GM19240 (cell line): ENCODE results near the gene PKNOX2.

Experiments
- DNase-seq: peaks from one replicate; pipeline ENCODE4 v3.0.0; 2011; ENCODE audit warnings: low spot score; ENCODE audit not compliant: insufficient read length

The PKNOX2 gene

DNA sequence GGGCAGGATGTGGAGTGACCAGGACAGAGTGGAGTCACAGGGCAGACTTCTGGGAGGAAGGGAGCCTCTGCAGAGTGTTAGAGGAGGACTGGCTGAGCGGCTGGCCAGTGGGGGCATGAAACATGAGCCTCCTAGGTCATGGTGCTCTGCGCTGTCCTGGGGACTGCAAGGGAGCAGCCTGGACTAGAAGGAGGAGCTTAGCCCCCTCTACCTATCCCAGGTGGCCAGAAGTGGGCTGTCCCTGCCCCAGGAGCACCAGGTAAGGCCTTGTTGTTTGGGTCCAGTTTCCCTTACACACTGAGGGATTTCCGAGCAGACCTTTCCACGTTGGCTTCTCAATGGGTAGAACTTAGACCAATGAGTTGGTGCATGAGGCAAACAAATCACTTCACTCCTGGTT, 7.4 kb downstream of the PKNOX2 start:
- no peak for DNase-seq

DNA sequence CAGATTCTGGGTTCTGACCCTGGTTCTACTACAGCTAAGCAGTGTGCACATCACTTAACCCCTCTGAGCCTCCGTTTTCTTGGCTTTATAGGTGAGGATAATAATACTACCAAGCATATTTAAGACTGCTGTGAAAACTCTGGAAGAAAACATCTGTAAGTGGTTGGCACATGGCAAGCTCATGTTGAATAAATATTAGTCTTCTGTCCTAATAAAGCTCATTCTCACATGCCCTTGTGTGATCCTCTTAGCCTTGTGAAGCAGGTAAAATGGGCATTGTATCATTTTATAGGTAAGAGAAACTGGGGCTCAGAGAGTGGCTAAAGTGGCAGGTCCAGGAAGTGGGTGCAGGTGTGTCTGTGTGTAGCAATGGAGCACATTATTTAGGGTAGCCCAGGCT, 8.5 kb downstream of the PKNOX2 start:
- no peak for DNase-seq

DNA sequence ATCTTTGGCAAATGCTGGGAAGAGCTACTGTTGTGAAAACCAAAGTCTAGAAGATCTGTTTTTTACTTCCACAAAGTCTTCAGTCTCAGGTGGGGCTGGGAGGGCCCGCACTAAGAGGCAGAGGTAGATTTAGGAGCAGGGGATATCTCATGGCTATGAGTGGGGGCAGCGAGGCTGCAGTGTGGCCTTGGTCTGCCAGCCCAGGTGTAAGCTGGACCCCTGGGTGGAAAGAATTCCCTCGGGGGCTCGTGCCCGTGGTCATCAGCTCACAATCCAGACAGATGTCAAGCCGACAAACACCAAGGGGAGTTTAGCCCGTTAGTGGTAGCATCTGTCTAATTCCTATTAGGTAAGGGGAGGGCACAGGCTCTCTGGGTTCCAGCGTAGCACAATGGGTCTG, 9.0 kb downstream of the PKNOX2 start:
- DNase-seq: no peak

DNA sequence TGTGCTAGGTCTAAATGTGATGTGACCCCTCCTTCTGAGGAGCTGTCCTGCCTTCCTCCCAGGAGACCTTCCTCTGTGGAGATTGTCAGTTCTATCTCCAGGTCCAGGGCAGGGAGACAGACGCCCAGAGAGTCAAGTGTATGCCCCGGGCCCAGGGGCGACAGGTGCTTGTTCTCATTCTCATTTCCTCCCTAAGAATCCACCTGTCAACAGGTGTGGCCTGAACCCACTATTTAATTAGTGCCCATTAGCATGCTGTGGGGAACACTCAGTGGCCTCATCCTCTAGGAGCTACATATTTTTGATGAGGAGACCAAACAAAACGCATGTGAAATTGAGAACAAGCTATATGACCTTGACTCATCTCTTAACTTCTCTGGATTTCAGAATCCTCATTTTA, 9.5 kb downstream of the PKNOX2 start:
- no peak for DNase-seq

DNA sequence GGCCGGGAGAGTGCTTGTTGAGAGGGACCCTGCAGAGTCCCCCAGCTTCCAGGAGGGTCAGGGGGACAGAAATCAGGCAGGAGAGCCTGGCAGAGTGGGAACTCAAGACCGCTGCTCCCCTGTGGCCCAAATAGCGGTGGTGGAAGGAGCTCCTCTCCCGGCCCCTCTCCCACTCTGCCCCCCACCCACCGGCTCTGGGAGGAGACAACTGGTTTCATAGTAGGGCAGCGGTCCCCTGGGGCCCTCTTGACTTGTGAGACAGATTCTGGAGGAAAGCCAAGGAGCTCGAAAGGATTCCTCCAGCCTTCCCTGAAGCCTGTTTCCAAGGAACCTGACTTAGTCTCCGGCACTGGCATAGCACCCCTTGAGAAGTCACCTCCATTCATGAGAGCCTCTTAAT, 10.1 kb downstream of the PKNOX2 start:
- DNase-seq: no peak

DNA sequence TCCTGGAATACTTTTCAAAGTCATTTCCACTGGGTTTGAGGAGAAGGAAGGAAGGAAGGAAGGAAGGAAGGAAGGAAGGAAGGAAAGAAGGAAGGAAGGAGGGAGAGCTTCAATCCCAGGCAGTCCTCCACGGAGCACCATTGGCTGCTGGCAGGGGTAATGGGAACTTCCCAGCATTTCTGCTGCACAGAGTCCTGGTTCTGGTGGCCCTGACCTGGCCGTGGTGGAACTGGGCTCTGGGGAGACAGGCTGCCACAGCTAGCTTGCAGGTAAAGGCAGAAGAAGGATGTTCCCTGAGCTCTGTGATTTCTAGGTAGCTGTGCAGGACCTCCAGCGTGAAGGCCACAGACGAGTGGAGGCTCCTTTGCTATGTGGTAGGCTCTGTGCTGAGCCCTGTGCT, 10.6 kb downstream of the PKNOX2 start:
- DNase-seq: no peak

DNA sequence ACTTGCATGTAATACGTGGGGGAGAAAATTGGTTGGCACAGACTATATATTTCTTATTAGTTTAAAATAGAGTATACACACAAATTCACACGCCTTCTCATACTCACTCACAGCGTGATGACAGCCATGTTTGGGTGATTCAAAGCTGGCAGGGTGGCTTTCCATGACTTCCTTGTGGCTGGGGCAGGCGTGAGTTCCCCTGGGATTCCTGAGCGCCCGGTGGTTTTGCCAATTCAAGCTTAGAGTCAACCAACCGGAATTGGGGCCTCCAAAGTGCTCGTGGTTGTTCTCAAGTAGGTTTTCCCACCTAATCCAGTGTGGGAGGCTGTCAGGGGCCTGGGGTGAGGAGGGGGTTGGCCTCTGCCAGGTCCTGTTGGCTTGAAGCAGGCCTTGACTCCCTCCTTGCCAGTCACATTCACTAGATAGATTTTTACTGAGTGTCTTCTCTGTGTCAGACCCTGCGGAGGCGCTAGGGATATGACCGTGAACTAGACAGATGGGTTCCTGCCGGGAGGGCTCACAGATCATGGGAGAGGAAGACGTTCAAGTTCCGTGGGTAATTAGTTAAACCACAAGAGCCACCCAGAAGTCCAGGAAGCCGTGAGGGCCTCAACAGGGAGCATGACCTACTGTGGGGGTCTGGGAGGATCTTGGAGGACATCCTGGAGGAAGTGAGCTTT, 11.5 kb downstream of the PKNOX2 start:
- DNase-seq: no peak

DNA sequence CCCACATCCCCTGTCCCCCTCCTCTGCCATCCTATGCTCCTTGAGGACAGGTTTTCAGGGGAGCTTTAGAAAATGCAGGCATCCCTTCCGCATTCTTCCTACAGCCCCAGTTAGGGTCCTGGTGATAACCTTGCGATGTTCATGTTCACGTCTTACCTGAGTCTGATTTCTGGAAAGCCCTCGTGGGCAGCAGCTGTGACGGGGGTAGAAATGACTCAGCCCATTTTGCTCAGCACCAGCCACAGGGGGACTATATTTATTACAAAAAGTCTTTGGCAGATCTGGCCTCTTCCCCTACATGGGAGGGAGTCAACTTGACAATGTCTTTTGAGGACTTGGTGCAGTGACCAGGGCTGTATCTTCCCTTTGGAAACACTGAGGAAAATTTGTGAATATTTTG, 12.3 kb downstream of the PKNOX2 start:
- DNase-seq: no peak

DNA sequence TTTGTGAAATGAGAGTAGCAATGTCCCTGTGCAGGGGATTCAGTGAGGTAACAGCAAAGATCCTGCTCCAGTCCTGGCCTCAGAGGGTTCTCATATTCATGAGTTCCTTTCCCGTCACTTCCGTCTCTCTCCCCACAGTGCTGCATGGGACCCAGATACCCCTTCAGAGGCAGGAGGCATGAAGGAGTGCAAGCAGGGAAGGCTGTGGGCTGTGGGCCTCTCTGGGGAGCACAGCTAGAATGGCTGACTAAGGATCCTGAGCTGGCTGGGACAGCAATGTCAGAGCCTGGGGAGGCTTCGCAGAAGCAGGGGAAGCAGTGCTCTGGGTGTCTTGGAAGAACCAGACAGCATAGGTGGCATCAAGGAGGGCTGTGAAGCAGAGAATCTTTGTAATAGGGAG, 13.0 kb downstream of the PKNOX2 start:
- no peak for DNase-seq

DNA sequence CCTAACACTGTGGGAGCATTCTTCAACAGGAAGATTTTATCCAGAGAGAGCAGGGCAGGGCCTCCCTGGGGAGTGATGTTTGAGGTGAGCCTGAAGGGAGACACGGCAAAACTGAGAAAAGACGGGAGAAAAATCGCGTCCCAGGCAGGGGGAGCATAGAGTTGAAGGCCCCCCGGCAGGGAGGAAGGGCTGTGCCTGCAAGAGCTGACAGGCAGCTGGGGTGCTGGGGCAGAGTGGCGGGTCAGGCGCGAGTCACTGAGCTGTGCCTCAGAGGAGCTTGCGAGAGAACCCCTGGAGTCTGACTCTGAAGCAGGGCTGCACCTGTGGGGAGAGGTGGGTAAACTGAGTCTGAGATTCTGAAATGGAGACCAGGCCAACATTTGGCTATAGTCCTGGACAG, 14.8 kb downstream of the PKNOX2 start:
- no peak for DNase-seq

DNA sequence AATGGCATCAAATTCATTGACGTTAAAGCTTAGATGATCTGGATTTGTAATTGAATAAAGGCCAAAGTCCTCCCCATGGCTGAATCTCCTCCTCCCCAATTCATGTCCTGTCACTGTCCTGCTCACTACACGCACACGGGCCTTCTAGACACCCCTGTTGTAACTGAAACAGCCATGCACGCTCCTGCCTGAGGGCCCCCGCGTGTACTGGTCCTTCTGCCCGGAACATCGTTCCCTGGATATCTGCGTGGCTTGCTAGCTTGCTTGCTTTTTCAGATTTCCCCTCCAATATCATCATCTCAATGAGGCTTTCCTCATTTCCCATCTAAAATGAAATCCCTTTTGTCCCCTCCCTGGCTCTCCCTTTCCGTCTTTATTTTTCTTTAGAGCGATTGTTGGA, 15.3 kb downstream of the PKNOX2 start:
- DNase-seq: no peak

DNA sequence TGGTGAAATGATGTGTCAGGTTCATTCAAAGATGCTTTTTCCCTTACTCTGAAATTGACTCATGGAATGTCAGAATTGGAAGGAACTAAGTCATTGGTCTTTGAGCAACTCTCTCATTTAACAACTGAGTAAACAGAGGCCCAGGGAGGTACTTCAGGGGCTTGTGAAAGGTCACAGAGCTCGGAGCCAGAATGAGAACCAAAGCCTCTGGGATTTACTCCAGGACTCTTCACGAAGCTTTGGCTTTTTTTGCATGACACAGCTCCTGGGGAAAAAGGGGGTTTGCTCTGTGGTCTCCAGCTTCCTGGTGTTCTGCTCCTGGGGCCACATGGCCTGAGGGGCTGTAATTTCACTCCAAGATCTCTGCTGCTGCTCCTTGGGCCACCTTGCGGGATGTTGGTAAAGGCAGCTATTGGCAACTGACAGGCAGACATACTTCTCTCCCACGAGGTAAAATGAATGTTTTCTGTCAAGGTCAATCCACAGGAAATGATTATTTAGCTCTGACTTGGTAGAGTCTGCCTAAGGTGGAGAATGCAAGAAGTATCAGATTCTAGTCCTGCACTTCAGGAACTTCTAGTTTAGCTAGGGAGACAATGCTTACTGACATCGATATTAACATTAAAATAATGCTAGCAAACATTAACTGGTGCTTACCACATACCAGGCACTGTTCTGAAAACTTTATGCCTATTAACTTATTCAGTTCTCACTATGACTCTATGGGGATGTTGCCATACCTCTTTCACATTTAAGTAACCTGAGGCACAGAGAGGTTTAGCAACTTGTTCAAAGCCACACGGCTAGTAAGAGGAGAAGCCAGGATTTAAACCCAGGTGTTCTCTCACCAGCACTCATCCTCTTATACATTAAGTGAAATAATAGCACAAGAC, 16.1 kb downstream of the PKNOX2 start:
- DNase-seq: no peak

DNA sequence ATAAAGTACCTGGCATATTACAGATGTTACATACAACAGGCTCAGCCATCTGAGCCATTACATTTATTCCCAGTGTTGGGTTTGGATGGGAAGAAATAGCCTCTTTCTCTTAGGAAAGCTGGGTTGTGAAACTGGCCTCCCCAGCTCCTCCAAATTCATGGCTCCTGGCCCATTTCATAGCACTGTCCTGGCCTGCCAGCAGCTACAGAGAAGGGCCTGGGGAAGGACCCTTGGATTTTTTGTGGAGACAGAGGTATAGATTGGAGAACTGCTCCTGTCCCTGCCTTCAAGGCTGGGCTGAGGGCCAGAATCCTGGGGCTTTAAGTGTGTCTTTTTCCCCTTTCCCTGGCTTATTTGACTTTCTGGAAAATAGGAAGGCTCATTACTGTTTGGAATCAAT, 18.0 kb downstream of the PKNOX2 start:
- DNase-seq: no peak

DNA sequence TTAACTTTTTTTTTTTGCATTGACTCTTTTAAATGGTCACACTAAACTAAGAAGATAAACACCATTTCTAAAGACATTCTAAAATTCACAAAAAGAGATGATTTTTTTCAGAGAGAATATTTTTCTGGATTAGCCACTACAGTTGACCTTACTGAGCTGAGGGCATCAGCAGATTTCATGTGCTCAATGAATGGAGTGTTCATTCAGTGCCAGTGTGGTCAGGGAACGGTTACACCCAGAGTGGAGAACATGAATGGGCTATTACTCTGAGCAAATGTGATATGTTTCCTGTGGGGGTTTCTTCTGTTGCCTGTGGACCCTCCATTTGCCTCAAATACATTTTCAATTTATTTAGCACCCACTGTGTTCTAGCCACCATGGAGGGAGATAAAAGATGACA, 19.1 kb downstream of the PKNOX2 start:
- no peak for DNase-seq

DNA sequence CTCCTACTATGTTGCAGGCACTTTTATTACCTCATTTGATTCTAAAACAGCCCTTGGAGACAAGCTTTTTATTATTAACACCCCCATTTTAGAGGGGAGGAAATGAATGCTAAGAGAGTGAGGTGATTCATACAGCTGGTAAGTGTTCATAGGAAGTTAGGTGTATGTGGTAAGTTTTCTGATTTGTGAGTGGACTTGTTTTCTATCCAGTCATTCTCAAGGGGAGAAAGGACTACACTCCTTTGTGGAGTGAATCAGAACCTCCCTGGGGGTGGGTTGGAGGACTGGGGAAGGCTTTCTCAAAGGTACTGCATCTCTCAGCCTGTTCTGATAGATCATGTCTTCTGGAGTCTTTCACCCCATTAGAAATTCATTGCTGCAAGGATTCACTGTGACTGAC, 23.5 kb downstream of the PKNOX2 start:
- no peak for DNase-seq

DNA sequence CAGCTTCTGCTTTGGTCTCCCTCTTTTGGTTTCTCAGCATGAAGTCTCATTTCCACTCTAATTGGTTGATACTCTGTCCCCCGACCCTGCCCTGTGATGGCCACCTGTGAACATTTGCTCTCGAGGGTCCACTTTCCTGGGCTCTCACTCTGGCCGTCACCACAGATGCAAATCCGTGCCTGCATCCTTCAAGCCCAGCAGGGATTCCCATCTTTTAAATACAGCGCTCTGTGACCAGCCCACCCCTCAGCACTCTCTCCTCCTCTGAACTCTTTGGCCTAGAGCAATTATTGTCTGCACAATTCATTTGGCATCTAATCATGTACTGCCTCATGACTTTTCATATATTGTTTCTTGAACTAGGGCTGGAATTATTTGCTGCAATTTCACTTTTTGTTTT, 26.0 kb downstream of the PKNOX2 start:
- no peak for DNase-seq

DNA sequence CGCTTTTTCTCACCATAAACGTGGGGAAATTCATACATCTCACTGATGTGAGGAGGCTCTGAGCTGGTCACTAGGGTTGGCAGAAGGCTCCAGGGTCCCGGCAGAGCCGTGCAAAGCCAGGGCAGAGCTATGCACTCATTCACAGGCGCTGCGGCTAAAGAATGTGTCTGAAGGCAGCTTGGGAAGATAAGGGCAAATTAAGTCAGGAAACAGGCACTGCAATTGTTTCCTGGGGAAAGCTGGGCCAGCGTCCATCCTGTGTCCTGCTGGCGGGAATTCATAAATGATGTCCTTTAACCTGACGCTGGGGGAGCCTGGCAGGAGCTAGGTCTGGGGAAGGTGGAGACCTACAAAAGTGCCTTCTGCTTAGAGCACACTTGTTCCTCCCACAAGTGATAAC, 27.6 kb downstream of the PKNOX2 start:
- no peak for DNase-seq

DNA sequence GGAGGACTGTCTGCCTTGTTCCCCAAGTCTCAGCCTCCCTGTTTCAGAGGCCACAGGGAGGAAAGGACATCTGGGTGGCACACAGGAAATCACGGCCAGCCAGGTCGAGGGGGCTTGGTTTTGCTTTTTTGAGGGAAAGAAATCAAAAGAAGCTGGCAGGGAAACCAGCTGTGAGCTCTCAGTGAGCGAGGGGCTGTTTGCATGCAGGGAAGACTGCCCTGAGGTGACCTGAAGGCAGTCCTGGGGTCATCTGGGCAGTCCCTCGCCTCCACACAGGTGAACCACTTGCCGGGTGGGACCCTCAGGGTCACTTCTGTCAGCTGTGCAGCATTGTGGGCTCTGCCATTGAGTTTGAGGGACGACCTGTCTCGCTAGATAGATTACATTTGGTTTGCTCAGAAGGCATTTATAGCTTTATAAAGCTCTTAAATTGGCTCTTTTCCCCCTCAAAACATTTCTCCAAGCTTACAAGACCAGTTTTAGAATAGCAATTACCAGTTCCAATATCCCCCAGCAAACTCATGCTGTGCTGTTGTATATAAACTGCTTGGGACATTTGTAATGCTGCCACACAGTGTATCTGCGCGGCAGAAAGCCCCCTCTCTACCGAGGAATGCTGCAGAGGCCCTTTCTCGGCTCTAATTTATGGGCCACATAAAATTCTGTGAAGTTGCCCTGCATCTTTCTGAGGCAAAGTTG, 28.3 kb downstream of the PKNOX2 start:
- DNase-seq: no peak

DNA sequence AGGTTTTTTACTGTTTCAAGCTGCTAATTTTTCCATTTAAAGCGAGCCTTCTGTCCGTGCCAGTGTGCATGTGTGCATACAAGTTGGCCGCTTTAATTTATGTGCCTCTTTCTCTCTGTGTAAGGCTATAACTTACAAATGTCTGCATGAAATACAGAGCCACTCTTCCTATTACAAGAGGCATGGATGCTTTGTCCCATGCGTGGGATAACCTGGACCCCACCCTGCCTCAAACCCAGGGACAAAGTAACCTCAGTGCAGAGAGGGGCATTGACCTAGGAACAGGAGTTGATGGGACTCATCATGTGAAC, 28.8 kb downstream of the PKNOX2 start:
- no peak for DNase-seq

DNA sequence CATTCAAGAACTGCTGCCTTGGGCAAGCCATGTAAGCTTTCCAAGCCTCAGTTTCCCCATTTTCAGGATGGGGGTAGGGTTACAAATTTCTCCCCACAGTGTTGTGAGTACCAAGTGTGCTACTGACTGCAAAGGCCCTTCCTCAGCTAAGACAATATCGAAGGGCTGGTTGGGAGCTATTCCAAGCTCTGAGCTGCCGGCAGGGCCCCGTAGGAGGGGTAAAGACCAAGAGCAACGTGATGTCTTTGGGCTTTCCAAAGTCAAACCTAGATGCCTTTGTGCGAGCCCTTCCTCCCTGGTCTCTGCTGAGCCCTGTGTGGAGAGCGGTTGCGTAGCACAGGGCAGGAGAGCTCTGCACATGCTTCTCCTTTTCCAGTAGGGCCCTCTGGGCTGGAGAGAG, 29.3 kb downstream of the PKNOX2 start:
- DNase-seq: no peak

DNA sequence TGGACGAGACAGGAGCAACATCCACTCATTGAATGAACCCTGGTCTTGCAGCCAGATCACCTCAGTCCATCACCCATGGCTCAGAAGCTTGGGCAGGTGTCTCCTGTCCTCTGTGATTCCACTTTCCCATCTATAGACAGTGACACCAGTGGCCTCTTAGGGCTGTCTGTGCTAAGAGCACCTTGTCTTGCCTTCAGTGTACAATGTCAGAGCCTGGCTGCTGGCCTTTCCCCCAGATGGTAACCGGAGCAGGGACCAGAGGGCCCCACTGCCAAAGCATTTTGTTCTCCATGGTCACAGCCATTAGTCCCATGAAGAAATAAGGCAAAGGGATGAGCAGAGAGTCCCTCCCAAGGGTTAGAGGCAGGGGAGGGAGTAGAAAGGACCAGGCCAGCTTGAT, 35.4 kb downstream of the PKNOX2 start:
- DNase-seq: no peak

DNA sequence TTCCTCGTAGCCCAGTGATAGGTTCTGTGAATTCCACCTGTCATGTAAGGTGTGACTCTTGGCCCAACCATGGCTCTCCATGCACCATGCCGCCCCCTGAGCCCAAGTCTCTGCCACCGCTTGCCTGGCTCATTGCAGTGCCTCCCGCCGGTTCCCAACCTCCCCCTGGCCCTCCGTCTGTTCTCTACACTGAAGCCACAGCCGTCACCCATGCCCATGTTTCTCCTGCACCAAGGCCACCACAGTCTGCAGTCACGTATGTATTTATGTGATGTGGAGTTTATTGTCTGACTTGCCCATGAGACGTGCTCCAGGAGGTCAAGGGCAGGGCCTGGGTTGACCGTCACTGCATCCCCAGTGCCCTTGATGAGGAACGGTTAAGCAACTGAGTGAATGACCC, 35.9 kb downstream of the PKNOX2 start:
- DNase-seq: no peak
